ENCODE data around the gene BTG4.

BTG4 gene

GRCh38 chr11:111512296-111513239 is at the start of gene BTG4:
Gene BTG4, minus strand, starts transcription at chr11:111512386. Its CDS starts 13,610 bp downstream, at chr11:111498776.
- DNase-seq, result no peak

- no peak for DNase-seq
Measured at GRCh38 chr11:111561791-111562325, 49.7 kb upstream of the BTG4 start.

GRCh38 chr11:111561306-111561705 is 49.1 kb upstream of the BTG4 start:
- DNase-seq, result no peak

DNA sequence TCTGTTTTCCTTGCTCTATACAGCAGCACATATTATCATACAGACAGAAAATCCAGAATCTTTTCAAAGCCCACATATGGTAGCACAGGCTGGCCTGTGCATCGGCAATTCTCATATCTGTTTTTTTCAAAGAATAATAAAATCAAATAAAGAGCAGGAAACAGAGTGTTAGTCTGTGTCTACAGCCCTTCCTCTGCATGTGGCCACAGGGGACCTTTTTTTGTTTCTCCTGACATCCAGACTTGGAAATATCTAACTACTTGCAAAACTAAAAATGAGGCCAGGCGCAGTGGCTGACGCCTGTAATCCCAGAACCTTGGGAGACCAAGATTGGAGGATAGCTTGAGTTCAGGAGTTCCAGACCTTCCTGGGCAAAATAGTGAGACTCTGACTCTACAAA is 48.6 kb upstream of the BTG4 start:
- DNase-seq, result no peak

DNA sequence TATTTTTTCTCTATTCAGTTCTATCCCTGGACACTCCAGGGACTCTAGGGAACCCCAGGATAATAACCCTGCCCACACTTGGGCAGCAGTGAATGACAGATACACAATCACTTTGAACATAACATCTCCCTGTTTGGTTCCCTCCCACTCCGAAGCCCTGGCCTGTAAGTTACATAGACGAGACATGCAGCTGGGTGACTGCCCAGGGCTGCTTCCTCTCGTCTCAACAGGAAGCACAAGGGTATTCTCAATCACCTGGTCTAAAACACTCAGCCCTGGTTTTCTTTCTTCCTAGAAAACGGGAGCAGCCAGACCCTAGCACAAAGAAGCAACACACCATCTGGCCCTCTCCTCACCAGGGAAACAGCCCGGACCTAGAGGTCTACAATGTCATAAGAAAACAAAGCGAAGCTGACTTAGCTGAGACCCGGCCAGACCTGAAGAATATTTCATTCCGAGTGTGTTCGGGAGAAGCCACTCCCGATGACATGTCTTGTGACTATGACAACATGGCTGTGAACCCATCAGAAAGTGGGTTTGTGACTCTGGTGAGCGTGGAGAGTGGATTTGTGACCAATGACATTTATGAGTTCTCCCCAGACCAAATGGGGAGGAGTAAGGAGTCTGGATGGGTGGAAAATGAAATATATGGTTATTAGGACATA is 47.7 kb upstream of the BTG4 start:
- DNase-seq, result no peak

- DNase-seq, result no peak
Measured at GRCh38 chr11:111557425-111558111, 45.4 kb upstream of the BTG4 start.

GRCh38 chr11:111555255-111555654 is 43.1 kb upstream of the BTG4 start:
- DNase-seq, result no peak

DNA sequence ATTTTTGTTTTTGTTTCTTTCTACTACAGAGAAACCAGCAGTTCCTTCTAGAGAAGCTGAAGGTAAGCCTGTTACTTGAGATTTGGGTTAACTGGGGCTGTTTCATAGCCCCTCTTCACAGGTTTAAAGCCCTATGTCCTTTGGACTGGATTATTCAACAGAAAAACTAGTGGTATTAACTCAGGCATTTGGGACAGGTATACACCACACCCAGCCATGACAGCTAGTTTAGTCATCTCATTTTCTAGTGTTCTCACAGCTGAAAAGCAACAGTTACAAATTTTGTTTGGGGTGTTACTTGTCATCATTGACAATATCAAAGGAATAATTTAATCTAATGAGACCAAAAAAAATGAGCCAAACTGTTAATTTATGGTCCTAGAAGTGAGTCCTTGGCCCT is 42.3 kb upstream of the BTG4 start:
- no peak for DNase-seq

- DNase-seq, result no peak
Measured at GRCh38 chr11:111550258-111550657, 38.1 kb upstream of the BTG4 start.

DNA sequence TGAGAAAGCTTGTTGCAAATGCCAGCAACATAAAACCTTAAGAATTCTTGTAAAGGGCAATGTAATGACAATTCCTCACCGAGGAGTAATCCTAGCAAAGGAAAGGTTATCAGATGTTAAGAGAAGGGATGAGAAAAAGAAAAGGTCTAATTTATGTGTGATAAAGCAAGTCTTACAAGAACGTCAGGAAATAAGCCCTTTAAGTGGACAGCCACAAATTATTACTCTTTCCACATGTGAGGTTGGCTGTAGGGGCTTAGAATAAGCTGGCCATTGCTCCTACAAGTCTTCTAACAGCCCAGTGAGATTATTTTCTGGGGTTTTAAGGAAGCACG is 37.6 kb upstream of the BTG4 start:
- DNase-seq, result no peak

- DNase-seq, result no peak
Measured at GRCh38 chr11:111549196-111549868, 37.1 kb upstream of the BTG4 start.

DNA sequence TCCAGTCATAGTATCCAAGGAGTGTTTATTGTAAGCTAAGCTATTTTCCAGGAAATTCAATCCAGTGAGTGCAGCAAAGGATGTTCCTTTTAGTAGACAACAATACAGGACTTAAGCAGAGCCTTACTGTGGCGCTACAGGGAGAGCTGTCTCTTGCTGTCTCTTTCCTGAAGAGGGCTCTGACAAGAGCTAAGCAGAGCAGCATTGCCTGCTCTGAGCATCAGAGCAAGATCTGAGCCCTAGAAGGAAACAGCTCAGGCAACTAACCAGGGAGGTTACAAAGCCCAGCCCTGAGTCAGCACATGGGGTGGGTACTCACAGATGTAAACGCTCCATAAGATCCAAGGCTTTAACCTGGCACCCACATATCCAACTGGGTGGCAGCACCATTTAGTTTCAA is 36.3 kb upstream of the BTG4 start:
- DNase-seq, result no peak

DNA sequence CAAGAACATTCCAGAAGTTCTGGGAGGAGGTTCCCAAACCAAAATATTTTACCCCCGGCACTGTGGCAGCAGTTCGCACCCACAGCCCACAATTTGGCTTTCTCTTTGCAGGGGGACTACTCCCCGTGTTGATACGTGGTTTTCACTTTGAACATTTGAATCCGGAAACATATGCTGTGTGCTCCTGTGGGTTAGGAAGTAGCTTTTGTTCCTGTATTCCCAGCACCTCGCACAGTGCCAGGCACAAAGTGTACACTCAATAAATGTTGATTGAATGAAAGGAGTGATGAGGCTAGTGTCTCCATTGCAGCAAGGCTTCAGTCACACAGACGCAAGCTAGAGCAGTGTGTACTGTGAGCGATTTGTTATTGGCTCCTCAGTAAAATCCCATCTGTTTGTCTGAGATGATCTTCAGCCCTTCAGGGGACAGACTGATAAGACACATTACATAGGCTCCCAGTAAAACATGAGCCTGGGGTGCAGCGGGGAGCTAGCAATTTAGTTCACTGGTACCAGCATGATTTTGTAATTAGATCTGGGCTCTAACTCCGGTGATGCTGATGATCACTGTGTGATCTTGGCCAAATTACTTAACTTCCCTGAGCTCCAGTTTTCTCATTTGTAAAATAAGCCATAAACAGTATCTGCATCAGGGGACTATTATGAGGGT is 30.6 kb upstream of the BTG4 start:
- no peak for DNase-seq

DNA sequence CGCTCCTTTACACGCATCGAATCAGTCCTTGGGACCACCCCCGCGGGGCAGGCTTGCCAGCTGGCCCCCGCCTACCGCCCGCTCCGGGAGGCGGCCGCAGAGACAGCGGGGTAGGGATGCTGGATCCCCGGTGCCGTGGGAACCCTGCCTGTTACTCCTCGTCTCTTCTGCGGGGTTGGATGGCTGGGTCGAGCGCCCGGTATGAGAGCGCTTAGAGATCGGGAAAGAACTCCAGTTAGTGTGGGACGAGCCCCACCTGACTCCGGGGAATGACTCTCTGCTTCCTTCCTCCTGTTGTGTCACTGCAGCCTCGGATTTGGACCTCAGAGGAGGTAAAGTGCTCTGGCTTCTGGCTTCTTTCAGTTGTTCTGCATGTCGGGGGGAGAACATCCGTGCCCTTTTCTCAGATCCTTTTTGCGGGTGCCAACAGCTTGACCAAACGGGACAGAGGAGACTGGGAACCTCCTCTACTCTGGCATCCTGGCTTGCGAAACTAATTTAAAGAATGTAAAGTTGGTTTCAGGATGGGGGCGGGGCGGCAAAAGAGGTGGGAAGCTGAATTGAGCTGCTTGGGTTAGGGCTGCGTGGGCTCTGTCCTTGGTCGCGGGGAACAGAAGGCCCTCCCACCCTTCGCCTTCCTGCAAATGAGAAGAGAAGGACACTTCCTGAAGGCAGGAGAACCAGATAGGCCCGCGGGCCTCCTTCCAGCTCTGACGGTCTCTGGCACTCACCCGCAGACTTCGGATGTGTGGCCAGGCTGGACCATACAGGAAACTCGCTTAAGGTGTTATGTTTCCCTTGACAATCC is 29.3 kb upstream of the BTG4 start:
- DNase-seq, result no peak

DNA sequence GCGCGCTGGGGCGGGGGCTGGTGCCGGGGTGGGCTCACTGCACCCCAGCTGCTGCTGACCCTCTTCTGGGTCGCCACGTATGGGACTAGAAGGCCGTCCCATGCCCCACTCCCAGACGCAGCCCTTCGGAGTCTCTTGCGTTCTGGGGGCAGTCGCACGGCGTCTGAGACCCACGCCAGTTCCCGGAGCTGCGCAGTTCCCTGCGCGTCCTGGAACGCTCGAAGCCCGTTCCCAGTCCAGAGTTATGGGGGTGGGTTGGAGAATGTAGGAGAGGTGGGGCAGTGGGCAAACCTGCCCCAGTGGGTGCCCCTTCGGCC is 28.7 kb upstream of the BTG4 start:
- no peak for DNase-seq

- DNase-seq, result no peak
Measured at GRCh38 chr11:111540114-111540936, 28.1 kb upstream of the BTG4 start, which contains the start of gene LAYN. Gene LAYN, plus strand, starts transcription at chr11:111540720. Its CDS starts 124 bp downstream, at chr11:111540844.

- DNase-seq, result no peak
Measured at GRCh38 chr11:111539426-111540113, 27.4 kb upstream of the BTG4 start.

DNA sequence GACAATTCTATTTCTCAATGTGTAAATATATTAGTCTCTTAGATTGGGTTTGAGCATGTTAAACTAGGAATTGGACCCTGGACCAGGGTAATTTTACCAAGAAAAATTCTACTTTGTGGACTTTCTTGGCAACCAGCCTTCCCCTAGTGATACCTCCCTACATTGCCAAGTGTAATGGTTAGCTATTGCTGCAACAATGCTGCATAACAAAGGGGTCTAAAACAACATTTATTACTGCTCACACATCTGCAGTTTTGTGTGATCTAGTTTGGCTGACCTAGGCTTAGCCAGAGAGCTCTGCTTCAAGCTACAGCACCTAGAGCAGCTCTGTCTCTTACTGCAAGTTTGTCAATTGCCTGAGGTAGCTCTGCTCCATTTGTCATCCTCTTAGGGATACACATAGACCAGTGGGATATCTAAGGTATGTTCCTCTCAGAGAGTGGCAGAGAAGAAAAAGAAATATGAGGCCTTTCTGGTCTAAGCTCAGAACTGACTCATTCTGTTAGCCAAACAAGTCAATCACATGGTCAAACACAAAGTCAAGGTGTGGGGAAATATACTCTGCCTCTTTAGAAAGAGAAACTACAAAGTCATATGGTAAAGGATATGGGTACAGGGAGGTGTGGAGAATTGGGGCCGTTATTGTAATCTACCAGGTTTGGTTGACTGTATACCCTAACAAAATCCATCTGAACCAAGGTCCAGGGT is 26.4 kb upstream of the BTG4 start:
- no peak for DNase-seq

DNA sequence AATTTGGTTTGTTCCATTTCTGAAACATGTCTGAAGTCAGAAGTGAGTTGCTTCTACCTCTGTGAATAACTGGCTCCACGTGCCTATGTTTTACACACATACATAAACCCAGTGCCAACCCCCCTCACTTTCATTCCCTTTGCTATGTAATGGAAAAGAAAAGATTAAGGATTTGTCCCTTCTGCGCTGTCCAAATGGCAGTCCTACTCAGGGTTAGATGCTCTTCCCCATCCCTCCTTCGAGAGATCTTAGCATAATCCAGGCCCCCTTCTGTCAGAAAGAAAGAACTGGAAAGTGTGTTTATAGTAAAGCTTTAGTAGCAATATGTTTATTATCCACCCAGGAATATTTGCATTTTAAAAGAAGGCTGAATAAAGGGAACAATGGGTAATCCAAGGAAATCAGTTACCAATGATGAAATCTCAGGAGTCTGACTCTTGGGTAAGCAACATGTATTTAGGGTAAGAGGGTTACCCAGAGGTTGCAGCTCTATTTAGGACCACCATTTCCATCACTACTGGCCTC is 25.2 kb upstream of the BTG4 start:
- DNase-seq, result no peak
